HFFc6 (cell line): ENCODE data around the gene SDCCAG8. TPM values are rescaled to one million over a fixed set of nuclear protein-coding genes. Genes with fewer than 3 reads are reported as not detected.

Source experiments
- DNase-seq: peaks from one replicate; pipeline ENCODE4 v3.0.0-alpha.2; 2018
- H3K27ac Mint-ChIP-seq: 2 replicates; pipeline ENCODE4 v1.8.0; 2020; ENCODE audit warnings: mild to moderate bottlenecking, mixed read lengths
- H3K27me3 Mint-ChIP-seq: 2 replicates; pipeline ENCODE4 v1.8.0; 2021; ENCODE audit warnings: mild to moderate bottlenecking, moderate library complexity, mixed read lengths; ENCODE audit not compliant: insufficient read depth
- H3K36me3 Mint-ChIP-seq: 2 replicates; pipeline ENCODE4 v1.8.0; 2021; ENCODE audit warnings: low read depth, mixed read lengths
- H3K4me1 Mint-ChIP-seq: 2 replicates; pipeline ENCODE4 v1.8.0; 2020; ENCODE audit warnings: low read depth, mixed read lengths
- H3K4me3 Mint-ChIP-seq: 2 replicates; pipeline ENCODE4 v1.8.0; 2020; ENCODE audit warnings: mild to moderate bottlenecking, moderate library complexity, mixed read lengths
- H3K9me3 Mint-ChIP-seq: 2 replicates; pipeline ENCODE4 v1.8.0; 2020; ENCODE audit warnings: mild to moderate bottlenecking, mixed read lengths
- total RNA-seq, 6 experiments: library from RNA; stranded (reverse); fragmentation: NEBNext Ultra II Directional; extraction: Animal tissue kit (Norgen Biotek cat#: 25700); gene quantifications; 2 replicates in 1 of 6; 3 replicates in 5 of 6; pipeline ENCODE4 v1.2.3, GENCODE V29; 2021
- TF ChIP-seq, protein P1 (sequence below): fragments of 200-600 bp; sonication (generic); IDR thresholded peaks from 2 replicates; pipeline ENCODE4 v1.5.0; 2021; ENCODE audit warnings: antibody characterized with exemption, mild to moderate bottlenecking

SDCCAG8 gene
- total RNA-seq, 6 experiments from 2014 or later = 22.3 to 31.2 (median 26.1) TPM

DNA sequence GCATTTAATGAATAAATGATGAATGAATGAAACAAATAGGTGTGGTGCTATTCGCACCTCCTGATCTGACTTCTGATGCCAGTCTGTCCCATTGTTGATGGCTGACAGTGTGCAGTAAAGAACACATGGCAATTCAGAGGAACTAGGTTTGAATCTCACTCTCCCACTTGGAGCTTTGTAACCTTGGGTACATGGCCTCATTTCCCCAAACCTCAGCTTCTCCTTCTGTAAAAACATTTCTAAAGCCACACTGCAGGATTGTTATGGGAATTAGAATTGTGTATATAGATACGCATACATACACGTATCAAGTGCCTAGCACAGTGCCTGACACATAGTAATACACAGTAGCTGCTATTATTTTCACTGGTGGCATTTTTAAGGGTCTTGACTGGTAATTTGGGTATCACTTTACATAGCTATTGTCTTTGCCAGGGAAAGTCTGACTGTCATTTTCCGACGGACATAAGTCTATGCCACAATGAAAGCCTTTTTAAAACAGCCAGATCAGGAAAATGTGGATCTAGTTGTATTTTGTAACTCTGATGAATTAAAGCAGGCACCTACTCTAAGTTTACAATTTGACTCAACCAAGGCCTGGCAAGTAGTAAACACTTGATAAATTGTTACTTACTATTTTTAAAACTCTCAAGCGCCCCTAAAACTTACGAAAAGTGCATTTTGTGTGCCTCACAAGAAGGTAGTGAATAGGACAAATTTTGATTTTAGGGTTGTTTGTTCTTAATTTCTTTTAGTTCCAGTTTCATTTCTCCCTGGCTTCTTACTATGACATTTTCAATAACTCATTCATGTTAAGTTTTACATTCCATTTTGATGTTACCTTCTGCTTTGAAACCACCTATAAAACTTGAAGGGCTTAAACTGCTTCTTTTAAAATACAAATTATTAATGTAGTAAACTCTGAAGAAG is 164.4 kb downstream of the SDCCAG8 start:
- Mint-ChIP-seq H3K27ac (no peak overlapping the region), H3K36me3 (peaks cover 8% of the 10 kb centered on the region), H3K4me1 (no peaks in the 10 kb centered on the region; the same call in 1 of the 2 replicates), H3K27me3 (no peaks in the 10 kb centered on the region), H3K4me3 (no peak overlapping the region), H3K9me3 (no peaks in the 10 kb centered on the region)
- no peak for DNase-seq
- TF ChIP-seq, protein P1, sequence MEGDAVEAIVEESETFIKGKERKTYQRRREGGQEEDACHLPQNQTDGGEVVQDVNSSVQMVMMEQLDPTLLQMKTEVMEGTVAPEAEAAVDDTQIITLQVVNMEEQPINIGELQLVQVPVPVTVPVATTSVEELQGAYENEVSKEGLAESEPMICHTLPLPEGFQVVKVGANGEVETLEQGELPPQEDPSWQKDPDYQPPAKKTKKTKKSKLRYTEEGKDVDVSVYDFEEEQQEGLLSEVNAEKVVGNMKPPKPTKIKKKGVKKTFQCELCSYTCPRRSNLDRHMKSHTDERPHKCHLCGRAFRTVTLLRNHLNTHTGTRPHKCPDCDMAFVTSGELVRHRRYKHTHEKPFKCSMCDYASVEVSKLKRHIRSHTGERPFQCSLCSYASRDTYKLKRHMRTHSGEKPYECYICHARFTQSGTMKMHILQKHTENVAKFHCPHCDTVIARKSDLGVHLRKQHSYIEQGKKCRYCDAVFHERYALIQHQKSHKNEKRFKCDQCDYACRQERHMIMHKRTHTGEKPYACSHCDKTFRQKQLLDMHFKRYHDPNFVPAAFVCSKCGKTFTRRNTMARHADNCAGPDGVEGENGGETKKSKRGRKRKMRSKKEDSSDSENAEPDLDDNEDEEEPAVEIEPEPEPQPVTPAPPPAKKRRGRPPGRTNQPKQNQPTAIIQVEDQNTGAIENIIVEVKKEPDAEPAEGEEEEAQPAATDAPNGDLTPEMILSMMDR = no peak

DNA sequence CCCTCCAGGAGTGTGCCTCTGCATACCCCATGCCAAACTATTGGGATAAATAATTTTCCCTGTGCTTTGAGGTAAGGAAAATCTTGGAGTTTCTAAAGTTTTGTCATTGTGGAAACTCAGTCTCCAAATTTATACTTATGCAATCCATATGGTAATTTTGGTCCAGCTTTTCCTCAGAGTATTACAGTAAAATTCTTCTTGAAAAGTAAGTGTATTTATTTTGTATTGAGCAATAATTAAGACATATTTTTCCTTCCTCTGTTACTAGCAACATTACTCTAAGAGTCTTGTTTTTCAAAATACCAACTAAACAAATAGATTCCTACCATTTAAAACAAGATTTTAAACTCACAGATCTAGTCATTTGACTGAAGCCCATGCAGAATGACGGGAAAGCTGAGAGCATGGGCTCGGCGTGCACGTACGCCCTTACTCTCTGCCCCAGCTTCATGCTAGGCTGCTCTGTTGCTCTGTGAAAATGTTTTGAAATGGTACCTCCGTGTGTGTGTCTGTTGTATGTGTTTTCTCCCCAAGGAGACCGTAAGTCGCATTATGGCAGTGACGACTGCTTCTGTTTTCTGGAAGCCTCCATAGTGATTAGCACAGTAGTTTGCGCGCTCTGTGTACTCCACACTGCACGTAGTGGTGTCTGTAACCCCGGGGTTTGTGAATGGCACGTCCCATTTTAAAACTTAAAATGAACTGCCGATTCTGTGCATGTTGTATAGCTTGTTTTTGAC is 165.3 kb downstream of the SDCCAG8 start:
- H3K9me3 Mint-ChIP-seq = no peaks in the 10 kb centered on the region
- H3K27me3 Mint-ChIP-seq = no peaks in the 10 kb centered on the region
- H3K36me3 Mint-ChIP-seq = peaks cover 8% of the 10 kb centered on the region
- DNase-seq = no peak
- H3K4me1 Mint-ChIP-seq = no peaks in the 10 kb centered on the region; the same call in 1 of the 2 replicates
- peak overlapping the region; percentile 55; the same call in 1 of the 2 replicates for H3K27ac Mint-ChIP-seq
- TF ChIP-seq, protein P1 = no peak
- H3K4me3 Mint-ChIP-seq = no peak overlapping the region

DNA sequence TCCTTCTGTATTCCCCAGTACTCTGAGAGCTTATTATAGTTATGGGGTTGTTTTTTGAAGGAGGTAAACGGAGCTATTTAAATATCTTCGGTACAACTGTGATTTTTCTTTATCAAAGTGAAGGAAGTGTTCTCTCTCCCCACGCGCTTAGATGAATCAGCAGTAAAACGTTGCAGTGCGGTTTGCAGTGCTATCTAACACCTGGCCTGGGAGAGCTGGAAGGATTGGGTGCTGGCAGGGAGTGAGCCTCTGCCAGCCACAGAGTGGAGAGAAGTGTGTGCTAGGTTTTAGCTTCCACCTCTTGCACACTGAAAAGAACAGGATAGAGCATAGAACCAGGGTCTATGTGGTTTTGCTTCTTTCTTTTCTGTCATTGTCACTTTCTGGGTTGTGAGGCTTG is 165.9 kb downstream of the SDCCAG8 start:
- no peaks in the 10 kb centered on the region for H3K9me3 Mint-ChIP-seq
- H3K4me3 Mint-ChIP-seq = no peak overlapping the region; the same call in 1 of the 2 replicates
- DNase-seq = peak; percentile 29
- no peaks in the 10 kb centered on the region; the same call in 1 of the 2 replicates for H3K4me1 Mint-ChIP-seq
- no peaks in the 10 kb centered on the region for H3K27me3 Mint-ChIP-seq
- peaks cover 8% of the 10 kb centered on the region for H3K36me3 Mint-ChIP-seq
- peak overlapping the region; percentile 55; the same call in 1 of the 2 replicates for H3K27ac Mint-ChIP-seq
- TF ChIP-seq, protein P1 = no peak

DNA sequence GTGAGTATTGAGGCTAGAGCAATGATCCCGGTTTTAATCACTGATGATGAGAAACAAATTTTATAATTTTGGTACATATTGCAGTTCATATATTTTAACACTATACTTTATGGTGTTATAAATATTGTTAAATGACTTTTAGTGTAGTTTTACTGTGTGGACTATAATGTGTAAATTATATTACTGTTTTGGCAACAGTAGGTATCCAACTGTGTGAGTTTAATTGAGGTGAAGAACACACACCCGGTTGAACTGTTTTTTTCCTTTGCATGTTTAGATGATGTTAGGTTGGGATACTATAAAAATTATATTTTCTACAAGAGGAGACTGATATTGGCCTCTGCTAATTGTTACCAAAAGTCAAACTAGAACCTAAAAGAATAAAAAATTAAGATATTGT is 166.5 kb downstream of the SDCCAG8 start:
- peak overlapping the region; percentile 55; the same call in 1 of the 2 replicates for H3K27ac Mint-ChIP-seq
- no peaks in the 10 kb centered on the region for H3K9me3 Mint-ChIP-seq
- TF ChIP-seq, protein P1 = no peak
- no peaks in the 10 kb centered on the region; the same call in 1 of the 2 replicates for H3K4me1 Mint-ChIP-seq
- no peak for DNase-seq
- H3K27me3 Mint-ChIP-seq = no peaks in the 10 kb centered on the region
- H3K4me3 Mint-ChIP-seq = no peak overlapping the region
- H3K36me3 Mint-ChIP-seq = peaks cover 8% of the 10 kb centered on the region

DNA sequence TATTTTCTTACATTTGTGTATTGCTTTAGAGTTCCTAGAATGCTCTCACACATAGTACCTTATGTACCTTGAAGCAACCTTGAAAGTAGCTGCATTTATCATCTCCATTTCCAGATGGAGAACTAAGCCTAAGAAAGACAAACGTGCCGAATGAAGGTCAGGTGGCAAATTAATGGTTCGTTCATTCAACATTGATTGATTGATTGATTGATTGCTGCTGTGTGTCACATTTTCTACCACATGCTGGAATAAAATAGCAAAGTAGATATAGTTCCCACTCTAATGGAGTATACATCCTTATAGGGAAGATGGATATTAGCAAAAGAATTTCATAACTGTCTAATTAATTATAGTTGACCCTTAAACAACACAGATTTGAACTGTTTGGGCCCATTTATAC is 172.2 kb downstream of the SDCCAG8 start:
- TF ChIP-seq, protein P1 = no peak
- no peak for DNase-seq
- Mint-ChIP-seq H3K36me3 (peaks cover 6% of the 10 kb centered on the region), H3K27ac (no peak overlapping the region), H3K4me1 (no peaks in the 10 kb centered on the region), H3K9me3 (no peaks in the 10 kb centered on the region), H3K27me3 (no peaks in the 10 kb centered on the region), H3K4me3 (no peak overlapping the region)
